Stomach (tissue), 9 donors: ENCODE measurements around the gene KCNQ5. TPM values are rescaled to one million over a fixed set of nuclear protein-coding genes. Genes with fewer than 3 reads are reported as not detected.

Experiments used
- DNase-seq, 2 donors: peaks; one replicate each; pipeline versions ENCODE4 v3.0.0 to v3.0.0-alpha.2; 2013 to 2019
- H3K27ac ChIP-seq, 5 donors: fragments of 200-600 bp in 4 of 5; sonication (generic) in 4 of 5; one replicate each; pipeline ENCODE4 v1.5.1; 2013 to 2019; ENCODE audit warnings: mild to moderate bottlenecking in 1 of 5, moderate library complexity in 1 of 5
- H3K27me3 ChIP-seq, 3 donors: fragments of 200-600 bp; sonication (generic); one replicate each; pipeline ENCODE4 v1.5.1; 2017 to 2019; ENCODE audit warnings: mixed run types in 1 of 3
- H3K36me3 ChIP-seq, 4 donors: fragments of 200-600 bp; sonication (generic); 1 replicate in 3 of 4; 2 replicates in 1 of 4; pipeline ENCODE4 v1.5.1; 2016 to 2019
- H3K4me1 ChIP-seq, 4 donors: fragments of 200-600 bp; sonication (generic); one replicate each; pipeline ENCODE4 v1.5.1; 2016 to 2019
- H3K4me3 ChIP-seq, 4 donors: fragments of 200-600 bp; sonication (generic) in 3 of 4; one replicate each; pipeline ENCODE4 v1.5.1; 2016 to 2019; ENCODE audit warnings: mild to moderate bottlenecking in 1 of 4
- H3K9me3 ChIP-seq, 4 donors: fragments of 200-600 bp; sonication (generic); one replicate each; pipeline ENCODE4 v1.5.1; 2016 to 2019
- EP300 ChIP-seq: sonication (generic); formaldehyde crosslinking; IDR thresholded peaks from one replicate; pipeline ENCODE4 v1.6.1; 2017; ENCODE audit warnings: antibody characterized with exemption
- POLR2A ChIP-seq, 4 donors: fragments of 450-650 bp; IDR thresholded peaks; one replicate each; pipeline ENCODE4 v1.6.1; 2016; ENCODE audit warnings: antibody characterized with exemption in 4 of 4, control low read depth in 2 of 4, mild to moderate bottlenecking in 1 of 4, moderate library complexity in 1 of 4
- POLR2AphosphoS5 ChIP-seq, 3 donors: sonication (generic); formaldehyde crosslinking; IDR thresholded peaks; one replicate each; pipeline ENCODE4 v1.6.1; 2016; ENCODE audit warnings: antibody characterized with exemption in 3 of 3
- WGBS, 5 donors: extraction: QIAGEN DNeasy Blood & Tissue Kit in 3 of 5; methylation state at CpG; one replicate each; pipeline versions ENCODE4 v1.1.5 to v1.1.7; 2013 to 2018; 5-methylcytosine and 5-hydroxymethylcytosine counted together
- intact Hi-C: fragments of 100-400 bp; cut with DNase I; formaldehyde crosslinking; loops from one replicate; pipeline ENCODE4 v1.15.1; 2023; ENCODE audit warnings: low total_unique reads
- polyA plus RNA-seq, 3 donors: library from polyadenylated mRNA; stranded (reverse); fragments of 200-250 nt; gene quantifications; one replicate each; pipeline ENCODE4 v1.2.3, GENCODE V29; 2013
- total RNA-seq, 5 donors: library from RNA; depleted of rRNA; stranded (reverse); fragments of >200 nt; gene quantifications; one replicate each; pipeline versions ENCODE4 v1.1.0 to v1.2.3, GENCODE V29; 2014 to 2016
- TF ChIP-seq, protein P1 (sequence below), 7 experiments: fragments of 450-650 bp in 4 of 7; fragments of 200-600 bp in 3 of 7; sonication (generic) in 3 of 7; IDR thresholded peaks; one replicate each; pipeline ENCODE4 v1.5.1; 2016 to 2019; ENCODE audit warnings: antibody characterized with exemption in 7 of 7, control low read depth in 2 of 7, mild to moderate bottlenecking in 1 of 7
- donor health status: healthy with polysubstance abuse.
- donor health status: Bipolar disorder and iron deficiency.
- donor health status: healthy.

Gene KCNQ5
- total and polyA plus RNA-seq, 8 donors = 0.12 to 2.8 (median 0.37) TPM; not detected in 2

DNA sequence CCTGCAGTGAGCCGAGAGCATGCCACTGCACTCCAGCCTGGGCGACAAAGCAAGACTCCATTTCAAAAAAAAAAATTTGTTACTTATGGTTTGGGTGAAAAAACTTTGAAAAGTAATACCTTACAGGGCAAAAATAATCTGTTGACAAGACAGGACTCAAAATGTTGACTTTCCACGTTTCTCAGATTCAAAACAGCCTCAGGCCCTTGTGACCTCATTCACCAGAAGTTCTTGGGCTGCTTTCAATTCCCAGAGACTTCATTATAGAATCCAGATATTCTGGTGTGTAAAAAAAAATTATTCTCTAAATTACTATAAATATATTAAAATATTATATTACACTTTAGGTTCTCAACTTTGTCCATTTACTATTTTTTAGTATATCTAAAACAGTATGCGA, 116.2 kb downstream of the KCNQ5 start:
- 84 to 90% (median 87%) methylated on average over 4 of the region's 4 CpGs for WGBS, 5 donors
- no peaks in the 10 kb centered on the region for H3K9me3 ChIP-seq
- DNase-seq = no peak
- no peaks in the 10 kb centered on the region for H3K27me3 ChIP-seq
- no peak overlapping the region for H3K4me3 ChIP-seq
- H3K27ac ChIP-seq = no peak overlapping the region
- no peaks in the 10 kb centered on the region for H3K36me3 ChIP-seq
- H3K4me1 ChIP-seq = no peaks in the 10 kb centered on the region
- TF ChIP-seq EP300 (no peak), POLR2AphosphoS5 (IDR thresholded peaks at IDR 0.05) (no peak), POLR2A (IDR thresholded peaks at IDR 0.05) (no peak)
- TF ChIP-seq, protein P1, sequence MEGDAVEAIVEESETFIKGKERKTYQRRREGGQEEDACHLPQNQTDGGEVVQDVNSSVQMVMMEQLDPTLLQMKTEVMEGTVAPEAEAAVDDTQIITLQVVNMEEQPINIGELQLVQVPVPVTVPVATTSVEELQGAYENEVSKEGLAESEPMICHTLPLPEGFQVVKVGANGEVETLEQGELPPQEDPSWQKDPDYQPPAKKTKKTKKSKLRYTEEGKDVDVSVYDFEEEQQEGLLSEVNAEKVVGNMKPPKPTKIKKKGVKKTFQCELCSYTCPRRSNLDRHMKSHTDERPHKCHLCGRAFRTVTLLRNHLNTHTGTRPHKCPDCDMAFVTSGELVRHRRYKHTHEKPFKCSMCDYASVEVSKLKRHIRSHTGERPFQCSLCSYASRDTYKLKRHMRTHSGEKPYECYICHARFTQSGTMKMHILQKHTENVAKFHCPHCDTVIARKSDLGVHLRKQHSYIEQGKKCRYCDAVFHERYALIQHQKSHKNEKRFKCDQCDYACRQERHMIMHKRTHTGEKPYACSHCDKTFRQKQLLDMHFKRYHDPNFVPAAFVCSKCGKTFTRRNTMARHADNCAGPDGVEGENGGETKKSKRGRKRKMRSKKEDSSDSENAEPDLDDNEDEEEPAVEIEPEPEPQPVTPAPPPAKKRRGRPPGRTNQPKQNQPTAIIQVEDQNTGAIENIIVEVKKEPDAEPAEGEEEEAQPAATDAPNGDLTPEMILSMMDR (IDR thresholded peaks at IDR 0.05) = no peak
- intact Hi-C loops = no loop called here

DNA sequence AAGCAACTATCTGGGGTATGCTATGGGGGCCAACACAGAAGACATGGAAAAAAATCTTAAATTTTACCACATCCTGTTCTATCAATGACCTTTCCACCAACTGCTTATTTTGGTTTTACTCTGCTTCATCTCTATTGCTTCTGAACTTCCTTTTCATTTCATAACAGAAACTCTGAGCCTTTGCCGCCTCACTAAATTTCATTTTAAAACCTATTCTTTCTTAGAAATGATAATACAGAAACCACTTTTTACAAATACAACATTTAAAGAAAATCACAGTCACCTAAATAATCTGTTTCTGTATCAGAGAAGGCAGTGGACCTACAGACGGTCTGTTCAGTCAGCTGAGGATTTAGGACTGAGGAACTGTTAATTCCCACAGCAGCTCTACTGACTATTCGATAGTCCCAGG, 117.5 kb downstream of the KCNQ5 start:
- no peak for DNase-seq
- H3K27ac ChIP-seq = no peak overlapping the region
- no peaks in the 10 kb centered on the region for H3K9me3 ChIP-seq
- 56 to 85% (median 80%) methylated on average over 3 of the region's 3 CpGs for WGBS, 5 donors
- H3K36me3 ChIP-seq = no peaks in the 10 kb centered on the region
- TF ChIP-seq POLR2A (IDR thresholded peaks at IDR 0.05) (no peak), EP300 (no peak), POLR2AphosphoS5 (IDR thresholded peaks at IDR 0.05) (no peak)
- TF ChIP-seq, protein P1 (IDR thresholded peaks at IDR 0.05) = no peak
- H3K27me3 ChIP-seq = no peaks in the 10 kb centered on the region
- H3K4me3 ChIP-seq = no peak overlapping the region
- intact Hi-C loops = no loop called here
- H3K4me1 ChIP-seq = no peaks in the 10 kb centered on the region

DNA sequence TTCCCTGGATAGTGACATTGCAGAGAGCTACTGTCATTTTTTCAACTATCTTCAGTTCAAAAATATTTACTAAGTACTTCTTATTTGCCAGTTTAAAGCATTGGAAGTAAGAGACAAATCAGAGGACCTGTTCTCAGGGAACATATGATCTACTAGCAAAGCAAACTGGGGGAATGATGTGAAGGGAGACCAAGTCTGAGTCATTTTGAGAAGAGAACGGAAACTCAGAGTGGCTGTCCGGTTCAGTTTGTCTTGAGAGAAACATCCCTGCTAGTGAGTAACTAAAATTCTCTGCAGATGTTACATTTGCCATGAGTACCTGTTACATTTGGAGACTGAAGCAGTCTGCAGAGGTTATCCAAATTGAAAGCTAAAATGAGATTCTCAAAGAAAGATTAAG, 118.3 kb downstream of the KCNQ5 start:
- no peaks in the 10 kb centered on the region for H3K4me1 ChIP-seq
- 80 to 88% (median 82%) methylated on average over 2 of the region's 2 CpGs for WGBS, 5 donors

DNA sequence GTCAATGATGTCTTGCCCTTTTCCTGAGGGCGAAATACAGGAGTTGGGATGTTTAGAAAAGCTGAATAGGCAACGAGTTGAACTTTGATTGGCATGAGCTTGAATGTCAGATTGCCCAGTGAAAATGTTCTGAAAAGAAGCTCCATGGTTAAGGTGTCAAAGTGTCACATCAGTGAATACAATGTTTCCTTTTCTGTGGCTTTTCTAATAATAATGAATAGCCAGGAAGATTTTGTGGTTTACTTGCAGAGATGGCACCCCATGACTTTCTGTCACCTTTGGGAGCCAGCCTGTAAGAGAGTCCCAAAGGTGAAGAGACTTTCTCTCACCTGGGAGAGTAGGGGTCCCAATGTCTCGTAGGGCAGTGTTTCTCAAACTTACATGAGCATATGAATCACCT, 119.2 kb downstream of the KCNQ5 start:
- TF ChIP-seq POLR2AphosphoS5 (IDR thresholded peaks at IDR 0.05) (no peak), POLR2A (IDR thresholded peaks at IDR 0.05) (no peak), EP300 (no peak)
- TF ChIP-seq, protein P1 (IDR thresholded peaks at IDR 0.05) = no peak
- no peak overlapping the region for H3K27ac ChIP-seq
- no peaks in the 10 kb centered on the region for H3K27me3 ChIP-seq
- no peaks in the 10 kb centered on the region for H3K9me3 ChIP-seq
- H3K4me3 ChIP-seq = no peak overlapping the region
- intact Hi-C loops = no loop called here
- no peaks in the 10 kb centered on the region for H3K36me3 ChIP-seq
- WGBS, 5 donors = 68 to 84% (median 74%) methylated on average over 3 of the region's 3 CpGs
- no peak for DNase-seq
- H3K4me1 ChIP-seq = no peaks in the 10 kb centered on the region

More for the DNA sequence above, 118.3 kb downstream of the KCNQ5 start:
- Histone ChIP-seq H3K9me3 (no peaks in the 10 kb centered on the region), H3K4me3 (no peak overlapping the region), H3K36me3 (no peaks in the 10 kb centered on the region), H3K27me3 (no peaks in the 10 kb centered on the region), H3K27ac (no peak overlapping the region)
- intact Hi-C loops = no loop called here
- no peak for DNase-seq
- no peak for TF ChIP-seq POLR2A (IDR thresholded peaks at IDR 0.05)
- TF ChIP-seq, protein P1 (IDR thresholded peaks at IDR 0.05) = no peak
- no peak for TF ChIP-seq EP300
- no peak for TF ChIP-seq POLR2AphosphoS5 (IDR thresholded peaks at IDR 0.05)
